ENCODE measurements around the gene DUSP5.

Gene DUSP5

GRCh38 chr10:110547139-110547761 lies 49.5 kb downstream of the DUSP5 start:
- H3K36me3 ChIP-seq = no peaks in the 10 kb centered on the region
- no peak overlapping the region for H3K4me3 ChIP-seq (ENCODE audit: low read depth, low read length)
- no peaks in the 10 kb centered on the region for H3K27me3 ChIP-seq (ENCODE audit: insufficient read depth, low read depth, severe bottlenecking)
- no peaks in the 10 kb centered on the region for H3K9me3 ChIP-seq (ENCODE audit: severe bottlenecking)
- TF ChIP-seq CTCF (IDR thresholded peaks at IDR 0.05; ENCODE audit: low read depth, low read length) = peak; percentile 71
- DNase-seq = no peak
- no peak overlapping the region for H3K27ac ChIP-seq

GRCh38 chr10:110548002-110548401 lies 50.3 kb downstream of the DUSP5 start:
- H3K27ac ChIP-seq = no peak overlapping the region

GRCh38 chr10:110549211-110549610 lies 51.5 kb downstream of the DUSP5 start:
- DNase-seq = no peak
- Histone ChIP-seq H3K36me3 (no peaks in the 10 kb centered on the region), H3K27me3 (ENCODE audit: insufficient read depth, low read depth, severe bottlenecking) (no peaks in the 10 kb centered on the region), H3K9me3 (ENCODE audit: severe bottlenecking) (no peaks in the 10 kb centered on the region), H3K4me3 (ENCODE audit: low read depth, low read length) (no peak overlapping the region), H3K27ac (no peak overlapping the region)
- TF ChIP-seq CTCF (IDR thresholded peaks at IDR 0.05; ENCODE audit: low read depth, low read length) = no peak

More at GRCh38 chr10:110548002-110548401, 50.3 kb downstream of the DUSP5 start:
- no peak for DNase-seq
- H3K4me3 ChIP-seq (ENCODE audit: low read depth, low read length) = no peak overlapping the region
- TF ChIP-seq CTCF (IDR thresholded peaks at IDR 0.05; ENCODE audit: low read depth, low read length) = no peak
- no peaks in the 10 kb centered on the region for H3K27me3 ChIP-seq (ENCODE audit: insufficient read depth, low read depth, severe bottlenecking)
- H3K36me3 ChIP-seq = no peaks in the 10 kb centered on the region
- H3K9me3 ChIP-seq (ENCODE audit: severe bottlenecking) = no peaks in the 10 kb centered on the region

DNA sequence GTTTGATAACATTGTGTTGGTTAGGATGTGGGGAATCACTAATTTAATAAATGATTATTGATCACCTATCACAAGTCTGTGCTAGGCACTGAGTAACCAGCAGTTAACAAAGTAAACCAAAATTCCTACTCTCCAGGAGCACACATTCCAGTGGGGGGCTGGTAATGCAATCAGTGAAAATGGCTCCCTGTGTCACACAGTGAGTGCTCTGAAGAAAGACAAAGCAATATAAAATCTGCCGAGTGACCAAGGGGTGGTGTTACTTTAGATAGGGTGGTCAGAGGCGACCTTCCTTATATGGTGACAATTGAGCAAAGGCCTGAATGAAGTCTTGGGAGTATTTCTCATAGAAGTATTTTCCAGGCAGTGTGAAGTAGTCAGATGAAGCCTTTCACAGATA lies 56.2 kb downstream of the DUSP5 start:
- no peak for DNase-seq
- Histone ChIP-seq H3K9me3 (ENCODE audit: severe bottlenecking) (no peaks in the 10 kb centered on the region), H3K4me3 (ENCODE audit: low read depth, low read length) (no peak overlapping the region), H3K27ac (no peak overlapping the region), H3K27me3 (ENCODE audit: insufficient read depth, low read depth, severe bottlenecking) (no peaks in the 10 kb centered on the region), H3K36me3 (no peaks in the 10 kb centered on the region)
- TF ChIP-seq CTCF (IDR thresholded peaks at IDR 0.05; ENCODE audit: low read depth, low read length) = no peak

DNA sequence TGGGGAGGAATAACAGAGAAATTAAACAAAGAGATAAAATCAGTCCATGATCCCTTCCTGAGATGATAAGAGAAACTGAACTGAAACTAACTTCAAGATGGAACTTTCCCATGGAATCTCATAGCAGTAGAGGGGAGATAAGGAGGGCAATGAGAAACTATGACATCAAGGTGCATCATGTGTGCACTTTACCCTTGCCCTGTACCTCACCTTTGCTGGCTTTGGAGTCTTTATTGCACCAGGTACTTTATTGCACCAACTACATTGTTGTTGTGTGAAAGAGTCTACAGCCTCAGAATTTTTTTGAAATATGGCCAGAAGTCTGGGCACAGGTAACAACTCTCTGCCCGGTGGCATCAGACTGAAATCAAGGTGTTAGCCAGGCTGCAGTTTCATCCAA lies 58.6 kb downstream of the DUSP5 start:
- Histone ChIP-seq H3K27ac (no peak overlapping the region), H3K36me3 (no peaks in the 10 kb centered on the region), H3K9me3 (ENCODE audit: severe bottlenecking) (no peaks in the 10 kb centered on the region), H3K4me3 (ENCODE audit: low read depth, low read length) (no peak overlapping the region), H3K27me3 (ENCODE audit: insufficient read depth, low read depth, severe bottlenecking) (no peaks in the 10 kb centered on the region)
- DNase-seq = no peak
- no peak for TF ChIP-seq CTCF (IDR thresholded peaks at IDR 0.05; ENCODE audit: low read depth, low read length)
